ENCODE measurements around the gene NCOA3. TPM values are rescaled to one million over a fixed set of nuclear protein-coding genes. Genes with fewer than 3 reads are reported as not detected.

The NCOA3 gene
- total RNA-seq, 4 donors from 2014 or later: 26.7 to 40.2 (median 34.5) TPM

DNA sequence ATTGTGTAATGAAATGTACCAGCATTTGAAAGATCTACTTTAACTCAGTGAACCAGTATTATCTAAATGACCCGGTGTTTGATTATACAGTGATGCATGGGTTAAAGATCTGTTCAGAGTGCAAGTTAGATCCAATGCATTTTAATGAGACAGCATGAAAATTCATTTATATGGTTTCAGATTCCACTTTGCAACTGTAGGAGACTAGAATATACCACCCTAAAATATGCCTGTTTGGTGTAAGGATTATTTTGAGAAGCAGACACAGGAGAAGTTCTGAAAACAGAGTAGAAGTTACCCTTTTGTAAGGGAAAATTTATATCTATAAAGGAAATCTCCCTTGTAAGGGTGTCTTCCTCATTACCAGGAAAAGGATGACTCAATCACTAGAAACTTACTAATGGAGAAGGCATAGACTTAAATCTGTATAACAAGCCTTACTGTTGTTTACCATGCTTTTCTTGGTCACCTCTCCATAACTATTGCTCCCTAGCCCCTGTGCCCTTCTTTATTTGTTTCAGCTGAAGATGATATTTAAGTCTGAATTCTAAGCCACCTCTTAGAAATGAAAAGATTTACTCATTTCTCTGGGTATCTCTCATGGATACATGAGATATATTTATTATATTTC is 105.4 kb downstream of the NCOA3 start:
- peaks cover 0 to 19% (median 10%) of the 10 kb centered on the region in 3 donors for H3K4me1 ChIP-seq
- WGBS, 2 donors: 73 to 82% methylated on average over 1 of the region's 1 CpG
- intact Hi-C loops (cut with DNase I): no loop called here
- no peak overlapping the region for H3K27ac ChIP-seq
- no peak for DNase-seq
- H3K36me3 ChIP-seq: peaks cover 0 to 15% (median 0%) of the 10 kb centered on the region in 3 donors
- no peak for TF ChIP-seq CTCF (IDR thresholded peaks at IDR 0.05)
- H3K4me3 ChIP-seq: no peak overlapping the region
- H3K9me3 ChIP-seq: no peaks in the 10 kb centered on the region
- H3K27me3 ChIP-seq: no peaks in the 10 kb centered on the region

GRCh38 chr20:47609001-47609400 is 107.3 kb downstream of the NCOA3 start:
- Histone ChIP-seq H3K4me1 (peaks cover 0 to 19% (median 10%) of the 10 kb centered on the region in 3 donors), H3K27ac (no peak overlapping the region), H3K9me3 (no peaks in the 10 kb centered on the region), H3K4me3 (no peak overlapping the region), H3K36me3 (peaks cover 0 to 15% (median 0%) of the 10 kb centered on the region in 3 donors), H3K27me3 (no peaks in the 10 kb centered on the region)
- TF ChIP-seq POLR2A (IDR thresholded peaks at IDR 0.05): no peak
- TF ChIP-seq CTCF (IDR thresholded peaks at IDR 0.05): no peak
- intact Hi-C loops (cut with DNase I): no loop called here
- no peak for DNase-seq
- 76 to 79% methylated on average over 5 of the region's 5 CpGs for WGBS, 2 donors

- peaks cover 0 to 19% (median 10%) of the 10 kb centered on the region in 3 donors for H3K4me1 ChIP-seq
- 53 to 59% methylated on average over 5 to 6 of the region's 6 CpGs for WGBS, 2 donors
- no peaks in the 10 kb centered on the region for H3K27me3 ChIP-seq
- peak overlapping the region in 3 of 4 donors; percentile 42 to 47 (median 43) for H3K27ac ChIP-seq
- H3K4me3 ChIP-seq: no peak overlapping the region
- no peak for DNase-seq
- intact Hi-C loops (cut with DNase I): loop anchor here (10.0 kb wide), 1 partner anchor 216 kb away; no protein-coding TSS in a partner anchor
- H3K9me3 ChIP-seq: no peaks in the 10 kb centered on the region
- no peak for TF ChIP-seq POLR2A (IDR thresholded peaks at IDR 0.05)
- TF ChIP-seq CTCF (IDR thresholded peaks at IDR 0.05): no peak
- H3K36me3 ChIP-seq: peaks cover 0 to 15% (median 0%) of the 10 kb centered on the region in 3 donors
Observed at GRCh38 chr20:47610247-47610944, 108.7 kb downstream of the NCOA3 start.

DNA sequence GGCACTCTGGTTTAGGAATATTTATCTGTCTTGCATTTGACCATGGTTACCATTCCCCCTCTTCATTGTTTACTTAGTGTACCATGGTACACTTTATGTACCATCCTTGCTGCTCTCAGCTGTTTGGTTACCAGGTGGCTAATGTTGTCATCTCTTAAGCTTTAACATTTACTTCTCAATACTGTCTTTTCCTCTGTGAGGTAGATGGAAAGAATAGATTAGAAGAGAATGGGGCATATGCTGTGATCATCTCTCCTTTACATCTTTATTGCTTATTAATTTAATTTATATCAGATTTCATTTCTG is 109.2 kb downstream of the NCOA3 start:
- intact Hi-C loops (cut with DNase I): loop anchor here (10.0 kb wide), 1 partner anchor 216 kb away; no protein-coding TSS in a partner anchor
- DNase-seq: no peak
- Histone ChIP-seq H3K27me3 (no peaks in the 10 kb centered on the region), H3K27ac (peak overlapping the region in 3 of 4 donors; percentile 14 to 40 (median 28)), H3K9me3 (no peaks in the 10 kb centered on the region), H3K4me3 (no peak overlapping the region), H3K36me3 (peaks cover 0 to 14% (median 0%) of the 10 kb centered on the region in 3 donors), H3K4me1 (peaks cover 0 to 19% (median 10%) of the 10 kb centered on the region in 3 donors)
- no peak for TF ChIP-seq CTCF (IDR thresholded peaks at IDR 0.05)
- TF ChIP-seq POLR2A (IDR thresholded peaks at IDR 0.05): no peak

- no peaks in the 10 kb centered on the region for H3K27me3 ChIP-seq
- H3K4me1 ChIP-seq: peaks cover 0 to 19% (median 9%) of the 10 kb centered on the region in 3 donors
- intact Hi-C loops (cut with DNase I): loop anchor here (10.0 kb wide), 1 partner anchor 217 kb away; no protein-coding TSS in a partner anchor
- TF ChIP-seq POLR2A (IDR thresholded peaks at IDR 0.05): no peak
- TF ChIP-seq CTCF (IDR thresholded peaks at IDR 0.05): no peak
- no peak for DNase-seq
- H3K27ac ChIP-seq: no peak overlapping the region
- H3K4me3 ChIP-seq: no peak overlapping the region
- H3K9me3 ChIP-seq: no peaks in the 10 kb centered on the region
- 98% methylated on average over 7 to 9 of the region's 9 CpGs for WGBS, 2 donors
- H3K36me3 ChIP-seq: peaks cover 0 to 5% (median 0%) of the 10 kb centered on the region in 3 donors
Observed at GRCh38 chr20:47611785-47612184, 110.1 kb downstream of the NCOA3 start.

Data from esophagus squamous epithelium (tissue), 5 donors.